Activated T-helper 17 cell treated with anti-CD3 and anti-CD28 coated beads, Interleukin-2, amount 50 U/mL, for 72 hours (primary cell): ENCODE measurements around the gene LHFPL2. TPM values are rescaled to one million over a fixed set of nuclear protein-coding genes. Genes with fewer than 3 reads are reported as not detected.

ENCODE experiments used
- ATAC-seq: fragments of 150-1000 bp; cut with Tn5 transposase; replicated peaks from 2 replicates; pipeline ENCODE4 v1.10.0; 2021; ENCODE audit warnings: mild to moderate bottlenecking, moderate library complexity
- H3K27ac Mint-ChIP-seq: one replicate; pipeline ENCODE4 v1.8.0; 2022; ENCODE audit warnings: mixed read lengths
- H3K27me3 Mint-ChIP-seq: one replicate; pipeline ENCODE4 v1.8.0; 2022; ENCODE audit warnings: mixed read lengths
- H3K36me3 Mint-ChIP-seq: one replicate; pipeline ENCODE4 v1.8.0; 2022; ENCODE audit warnings: low read depth, mild to moderate bottlenecking, mixed read lengths
- H3K4me1 Mint-ChIP-seq: one replicate; pipeline ENCODE4 v1.8.0; 2022; ENCODE audit warnings: mixed read lengths
- H3K4me3 Mint-ChIP-seq: one replicate; pipeline ENCODE4 v1.8.0; 2022; ENCODE audit warnings: mild to moderate bottlenecking, mixed read lengths
- H3K9me3 Mint-ChIP-seq: one replicate; pipeline ENCODE4 v1.8.0; 2022; ENCODE audit warnings: mixed read lengths
- total RNA-seq, 2 donors: library from RNA; stranded (reverse); gene quantifications; one replicate each; pipeline ENCODE4 v1.2.3, GENCODE V29; 2022

LHFPL2 gene
- total RNA-seq, 2 donors from 2014 or later = 0.05 to 0.95 TPM

GRCh38 chr5:78560000-78560855, 88.3 kb downstream of the LHFPL2 start:
- Mint-ChIP-seq H3K9me3 (no peaks in the 10 kb centered on the region), H3K4me1 (no peaks in the 10 kb centered on the region), H3K4me3 (no peak overlapping the region), H3K36me3 (no peaks in the 10 kb centered on the region), H3K27ac (no peak overlapping the region), H3K27me3 (peaks cover 29% of the 10 kb centered on the region)
- ATAC-seq = peak; percentile 88

GRCh38 chr5:78557601-78558000, 91.0 kb downstream of the LHFPL2 start:
- Mint-ChIP-seq H3K36me3 (no peaks in the 10 kb centered on the region), H3K27ac (no peak overlapping the region), H3K9me3 (no peaks in the 10 kb centered on the region), H3K4me3 (no peak overlapping the region), H3K27me3 (peaks cover 26% of the 10 kb centered on the region), H3K4me1 (peaks cover 5% of the 10 kb centered on the region)
- ATAC-seq = no peak

- H3K4me3 Mint-ChIP-seq = no peak overlapping the region
- H3K36me3 Mint-ChIP-seq = no peaks in the 10 kb centered on the region
- H3K4me1 Mint-ChIP-seq = peaks cover 5% of the 10 kb centered on the region
- H3K27ac Mint-ChIP-seq = no peak overlapping the region
- no peaks in the 10 kb centered on the region for H3K9me3 Mint-ChIP-seq
- H3K27me3 Mint-ChIP-seq = peaks cover 21% of the 10 kb centered on the region
- no peak for ATAC-seq
These were observed 92.7 kb downstream of the LHFPL2 start for GRCh38 chr5:78555870-78556269.

GRCh38 chr5:78554670-78555069, 93.9 kb downstream of the LHFPL2 start:
- peaks cover 20% of the 10 kb centered on the region for H3K27me3 Mint-ChIP-seq
- H3K4me1 Mint-ChIP-seq = peaks cover 5% of the 10 kb centered on the region
- no peaks in the 10 kb centered on the region for H3K9me3 Mint-ChIP-seq
- H3K36me3 Mint-ChIP-seq = no peaks in the 10 kb centered on the region
- H3K27ac Mint-ChIP-seq = no peak overlapping the region
- no peak overlapping the region for H3K4me3 Mint-ChIP-seq
- no peak for ATAC-seq

- H3K27ac Mint-ChIP-seq = no peak overlapping the region
- peaks cover 15% of the 10 kb centered on the region for H3K27me3 Mint-ChIP-seq
- H3K36me3 Mint-ChIP-seq = no peaks in the 10 kb centered on the region
- no peak for ATAC-seq
- peaks cover 5% of the 10 kb centered on the region for H3K4me1 Mint-ChIP-seq
- no peak overlapping the region for H3K4me3 Mint-ChIP-seq
- H3K9me3 Mint-ChIP-seq = no peaks in the 10 kb centered on the region
These were observed 94.8 kb downstream of the LHFPL2 start for GRCh38 chr5:78553580-78554353.

GRCh38 chr5:78552729-78553342, 95.7 kb downstream of the LHFPL2 start:
- Mint-ChIP-seq H3K4me1 (peaks cover 5% of the 10 kb centered on the region), H3K27me3 (peaks cover 14% of the 10 kb centered on the region), H3K9me3 (no peaks in the 10 kb centered on the region), H3K36me3 (no peaks in the 10 kb centered on the region), H3K27ac (no peak overlapping the region), H3K4me3 (no peak overlapping the region)
- ATAC-seq = peak; percentile 55

- H3K9me3 Mint-ChIP-seq = no peaks in the 10 kb centered on the region
- no peaks in the 10 kb centered on the region for H3K36me3 Mint-ChIP-seq
- peaks cover 5% of the 10 kb centered on the region for H3K4me1 Mint-ChIP-seq
- H3K4me3 Mint-ChIP-seq = no peak overlapping the region
- no peak for ATAC-seq
- peaks cover 16% of the 10 kb centered on the region for H3K27me3 Mint-ChIP-seq
- no peak overlapping the region for H3K27ac Mint-ChIP-seq
These were observed 97.7 kb downstream of the LHFPL2 start for GRCh38 chr5:78550891-78551290.

GRCh38 chr5:78549043-78549442, 99.5 kb downstream of the LHFPL2 start:
- no peak overlapping the region for H3K27ac Mint-ChIP-seq

GRCh38 chr5:78547731-78548615, 100.6 kb downstream of the LHFPL2 start:
- Mint-ChIP-seq H3K36me3 (no peaks in the 10 kb centered on the region), H3K27me3 (peaks cover 12% of the 10 kb centered on the region), H3K4me3 (no peak overlapping the region), H3K9me3 (no peaks in the 10 kb centered on the region), H3K4me1 (peaks cover 2% of the 10 kb centered on the region), H3K27ac (no peak overlapping the region)
- ATAC-seq = no peak

More at GRCh38 chr5:78549043-78549442, 99.5 kb downstream of the LHFPL2 start:
- Mint-ChIP-seq H3K4me3 (no peak overlapping the region), H3K4me1 (peaks cover 5% of the 10 kb centered on the region), H3K9me3 (no peaks in the 10 kb centered on the region), H3K27me3 (peaks cover 11% of the 10 kb centered on the region), H3K36me3 (no peaks in the 10 kb centered on the region)
- no peak for ATAC-seq

- no peaks in the 10 kb centered on the region for H3K4me1 Mint-ChIP-seq
- ATAC-seq = no peak
- H3K4me3 Mint-ChIP-seq = no peak overlapping the region
- no peak overlapping the region for H3K27ac Mint-ChIP-seq
- no peaks in the 10 kb centered on the region for H3K36me3 Mint-ChIP-seq
- H3K9me3 Mint-ChIP-seq = no peaks in the 10 kb centered on the region
- peaks cover 15% of the 10 kb centered on the region for H3K27me3 Mint-ChIP-seq
These were observed 101.4 kb downstream of the LHFPL2 start for GRCh38 chr5:78547183-78547582.

GRCh38 chr5:78546276-78546996, 102.1 kb downstream of the LHFPL2 start:
- Mint-ChIP-seq H3K9me3 (no peaks in the 10 kb centered on the region), H3K4me3 (no peak overlapping the region)
- no peak for ATAC-seq

GRCh38 chr5:78545406-78545805, 103.2 kb downstream of the LHFPL2 start:
- no peaks in the 10 kb centered on the region for H3K36me3 Mint-ChIP-seq
- no peak overlapping the region for H3K4me3 Mint-ChIP-seq
- H3K27me3 Mint-ChIP-seq = peaks cover 15% of the 10 kb centered on the region
- ATAC-seq = no peak
- no peaks in the 10 kb centered on the region for H3K4me1 Mint-ChIP-seq
- no peak overlapping the region for H3K27ac Mint-ChIP-seq
- no peaks in the 10 kb centered on the region for H3K9me3 Mint-ChIP-seq

More at GRCh38 chr5:78546276-78546996, 102.1 kb downstream of the LHFPL2 start:
- Mint-ChIP-seq H3K27ac (no peak overlapping the region), H3K36me3 (no peaks in the 10 kb centered on the region), H3K27me3 (peaks cover 15% of the 10 kb centered on the region), H3K4me1 (no peaks in the 10 kb centered on the region)

GRCh38 chr5:78544561-78545201, 103.9 kb downstream of the LHFPL2 start:
- H3K4me3 Mint-ChIP-seq = no peak overlapping the region
- no peak overlapping the region for H3K27ac Mint-ChIP-seq
- ATAC-seq = peak; percentile 59
- H3K27me3 Mint-ChIP-seq = peaks cover 13% of the 10 kb centered on the region
- H3K9me3 Mint-ChIP-seq = no peaks in the 10 kb centered on the region
- H3K36me3 Mint-ChIP-seq = no peaks in the 10 kb centered on the region
- no peaks in the 10 kb centered on the region for H3K4me1 Mint-ChIP-seq
